HepG2 (cell line): ENCODE results near the gene RBSN. TPM values are rescaled to one million over a fixed set of nuclear protein-coding genes. Genes with fewer than 3 reads are reported as not detected.

Experiments
- ATAC-seq: fragments of 200-7000 bp; cut with Tn5 transposase; 3 replicates; pipeline ENCODE4 v1.9.1; 2020; ENCODE audit warnings: mild to moderate bottlenecking, moderate library complexity
- BruUV-seq: library from RNA; stranded (reverse); fragments of 400-500 nt; replicated peaks from 2 replicates; lab custom pipeline; 2021; lab: Mats Ljungman, UMichigan
- CTCF ChIA-PET: fragments of 300-600 bp; formaldehyde crosslinking; extraction: SDS; loops from one replicate; lab custom pipeline; 2021; ENCODE audit warnings: low total read pairs, inconsistent platforms, low intra/inter-chr PET ratio; lab: Yijun Ruan, JAX
- POLR2A ChIA-PET: fragments of 350-600 bp; sonication (Branson Sonifier 250); formaldehyde crosslinking; loops from one replicate; lab custom pipeline; 2020; ENCODE audit warnings: antibody characterized with exemption, inconsistent platforms; lab: Yijun Ruan, JAX
- DNase-seq: peaks from one replicate; pipeline ENCODE4 v3.0.0-alpha.2; 2015; ENCODE audit warnings: low spot score
- FAIRE-seq: peaks from 3 replicates; lab custom pipeline; 2011; peaks lifted over from hg19 to GRCh38; lab: Jason Lieb, UNC
- H2AFZ ChIP-seq: one replicate; pipeline ENCODE4 v1.6.1; 2011; ENCODE audit warnings: low read length, inconsistent platforms
- H3K27ac ChIP-seq: fragments of 300-600 bp; 3 replicates; pipeline ENCODE4 v1.8.0; 2011; ENCODE audit warnings: mixed run types, mild to moderate bottlenecking, mixed read lengths, low read length, inconsistent platforms; ENCODE audit not compliant: insufficient read depth; ENCODE audit errors: extremely low read length
- H3K27me3 ChIP-seq, 2 experiments: fragments of 200-600 bp in 1 of 2; 2 replicates in 1 of 2; 3 replicates in 1 of 2; pipeline versions ENCODE4 v1.6.0 to v1.8.0; 2011; ENCODE audit warnings: low read length in 2 of 2, mild to moderate bottlenecking in 2 of 2, moderate library complexity in 2 of 2, inconsistent platforms in 1 of 2; ENCODE audit not compliant: insufficient read depth in 2 of 2, control insufficient read depth in 1 of 2
- H3K36me3 ChIP-seq, 2 experiments: fragments of 200-600 bp in 1 of 2; replicated peaks in 1 of 2; 2 replicates in 1 of 2; 3 replicates in 1 of 2; pipeline versions ENCODE4 v1.5.1 to v1.8.0; 2011; ENCODE audit warnings: low read length in 2 of 2, inconsistent platforms in 1 of 2; ENCODE audit not compliant: insufficient read depth in 2 of 2, control insufficient read depth in 1 of 2
- H3K4me1 ChIP-seq: 2 replicates; pipeline ENCODE4 v1.5.1; 2012; ENCODE audit warnings: low read length, inconsistent platforms; ENCODE audit not compliant: insufficient read depth
- H3K4me2 ChIP-seq: 2 replicates; pipeline ENCODE4 v1.6.0; 2011; ENCODE audit warnings: low read depth, low read length, inconsistent platforms
- H3K4me3 ChIP-seq, 3 experiments: fragments of 200-600 bp in 1 of 3; sonication (generic), shearing (Covaris generic) in 1 of 3; replicated peaks in 1 of 3; 2 replicates each; pipeline ENCODE4 v1.5.1; 2011 to 2016; ENCODE audit warnings: low read length in 3 of 3, inconsistent platforms in 2 of 3, low read depth in 2 of 3, mild to moderate bottlenecking in 2 of 3, control low read depth in 1 of 3, mixed read lengths in 1 of 3; ENCODE audit not compliant: insufficient read depth in 1 of 3
- H3K79me2 ChIP-seq: one replicate; pipeline ENCODE4 v1.6.1; 2011; ENCODE audit warnings: low read length, inconsistent platforms; ENCODE audit not compliant: insufficient read depth
- H3K9ac ChIP-seq: 2 replicates; pipeline ENCODE4 v1.6.0; 2011; ENCODE audit warnings: mild to moderate bottlenecking, low read depth, low read length, inconsistent platforms; ENCODE audit not compliant: insufficient read depth
- H3K9me3 ChIP-seq: 2 replicates; pipeline ENCODE4 v1.5.1; 2012; ENCODE audit warnings: mild to moderate bottlenecking, low read length
- H4K20me1 ChIP-seq: 2 replicates; pipeline ENCODE4 v1.6.0; 2011; ENCODE audit warnings: inconsistent platforms, mild to moderate bottlenecking, low read length, moderate library complexity; ENCODE audit not compliant: insufficient read depth
- ATRX ChIP-seq: sonication (generic); formaldehyde crosslinking; IDR thresholded peaks from 2 replicates; pipeline ENCODE4 v1.4.0; 2020; ENCODE audit warnings: missing genetic modification reagents, borderline replicate concordance
- CBX2 ChIP-seq, 2 experiments: fragments of 200-600 bp in 1 of 2; sonication (generic); formaldehyde crosslinking in 1 of 2; IDR thresholded peaks; 2 replicates each; pipeline versions ENCODE4 v1.7.0 to v1.8.1; 2018 to 2022; ENCODE audit warnings: low read depth in 2 of 2, low read length in 1 of 2, mild to moderate bottlenecking in 1 of 2, missing genetic modification reagents in 1 of 2
- CENPX ChIP-seq: sonication (generic); formaldehyde crosslinking; IDR thresholded peaks from 2 replicates; pipeline ENCODE4 v1.9.0; 2021; ENCODE audit warnings: mild to moderate bottlenecking, missing genetic modification reagents, moderate library complexity
- FIP1L1 ChIP-seq: fragments of 200-400 bp; formaldehyde crosslinking; IDR thresholded peaks from 2 replicates; pipeline ENCODE4 v1.6.1; 2018; ENCODE audit warnings: low read depth, mild to moderate bottlenecking, low read length, moderate library complexity, borderline replicate concordance; ENCODE audit not compliant: insufficient read depth
- FOXP1 ChIP-seq, 2 experiments: fragments of 450-650 bp in 1 of 2; IDR thresholded peaks; 2 replicates each; pipeline ENCODE4 v1.6.1; 2017 to 2018; ENCODE audit warnings: antibody characterized with exemption in 1 of 2
- GABPA ChIP-seq, 2 experiments: IDR thresholded peaks; 2 replicates each; pipeline ENCODE4 v1.6.1; 2011 to 2016; ENCODE audit warnings: low read depth in 2 of 2, low read length in 1 of 2, missing biosample characterization in 1 of 2, missing genetic modification characterization in 1 of 2
- IRX3 ChIP-seq: sonication (generic); formaldehyde crosslinking; IDR thresholded peaks from 2 replicates; pipeline ENCODE4 v1.8.1; 2023; ENCODE audit warnings: mild to moderate bottlenecking, low read depth, missing genetic modification reagents, borderline replicate concordance
- LCORL ChIP-seq, 2 experiments: fragments of 450-650 bp in 1 of 2; sonication (generic) in 1 of 2; formaldehyde crosslinking in 1 of 2; IDR thresholded peaks; 2 replicates each; pipeline versions ENCODE4 v1.5.0 to v1.6.1; 2017 to 2020; ENCODE audit warnings: antibody characterized with exemption in 1 of 2, missing genetic modification reagents in 1 of 2
- PCBP2 ChIP-seq: fragments of 200-400 bp; formaldehyde crosslinking; optimal IDR thresholded peaks from 2 replicates; pipeline ENCODE3; 2018; ENCODE audit warnings: low read length, low read depth; ENCODE audit not compliant: poor library complexity, severe bottlenecking
- PHF5A ChIP-seq: IDR thresholded peaks from one replicate; pipeline ENCODE4 v1.6.1; 2018; ENCODE audit warnings: low read depth, missing genetic modification reagents; ENCODE audit not compliant: unreplicated experiment
- TEF ChIP-seq: sonication (generic); formaldehyde crosslinking; IDR thresholded peaks from 2 replicates; pipeline ENCODE4 v1.5.0; 2020; ENCODE audit warnings: missing genetic modification reagents
- ZNF781 ChIP-seq: sonication (generic); formaldehyde crosslinking; IDR thresholded peaks from 2 replicates; pipeline ENCODE4 v1.5.1; 2020; ENCODE audit warnings: borderline replicate concordance, mild to moderate bottlenecking, missing genetic modification reagents; ENCODE audit errors: not compliant biosample characterization
- WGBS: methylation state at CpG from one replicate; pipeline ENCODE4 v1.1.6; 2017; ENCODE audit warnings: low lambda C conversion rate; 5-methylcytosine and 5-hydroxymethylcytosine counted together
- in situ Hi-C: cut with HindIII; loops from 2 replicates; pipeline ENCODE4 v1.10.0; 2017; ENCODE audit warnings: low pct_unique_long_range_greater_than_20kb; ENCODE audit not compliant: extremely low pct_ligation_motif_present
- intact Hi-C: fragments of 100-400 bp; cut with micrococcal nuclease; formaldehyde crosslinking; loops from one replicate; pipeline ENCODE4 v1.10.0; 2022; ENCODE audit not compliant: unreplicated experiment
- polyA plus RNA-seq, 8 experiments: library from polyadenylated mRNA; depleted of rRNA in 3 of 8; stranded (reverse) in 7 of 8; unstranded in 1 of 8; fragments of >200 nt; fragmentation: Illumina TruSeq in 4 of 8; extraction: Trizol in 4 of 8; gene quantifications; 2 replicates each; pipeline versions ENCODE4 v1.2.1 to v1.2.3, GENCODE V29; 2011 to 2016; ENCODE audit warnings: low read depth in 4 of 8, missing spikeins in 1 of 8, mixed read lengths in 1 of 8; ENCODE audit not compliant: insufficient read depth in 1 of 8
- total RNA-seq, 5 experiments: library from RNA; depleted of rRNA; stranded (reverse); fragments of >200 nt; fragmentation: Illumina TruSeq; extraction: Trizol; gene quantifications; 2 replicates each; pipeline ENCODE4 v1.2.3, GENCODE V29; 2016; ENCODE audit warnings: low read depth in 1 of 5
- TF ChIP-seq, protein P1 (sequence below): sonication (generic); formaldehyde crosslinking; IDR thresholded peaks from 2 replicates; pipeline ENCODE4 v1.4.0; 2020; ENCODE audit warnings: mild to moderate bottlenecking, low read depth, missing genetic modification reagents

Gene RBSN
- total and polyA plus RNA-seq, 2 of the 13 experiments (the other 11 are each of a cell fraction or from before 2014, with no cell fraction given), result 7.9 to 11.8 TPM

DNA sequence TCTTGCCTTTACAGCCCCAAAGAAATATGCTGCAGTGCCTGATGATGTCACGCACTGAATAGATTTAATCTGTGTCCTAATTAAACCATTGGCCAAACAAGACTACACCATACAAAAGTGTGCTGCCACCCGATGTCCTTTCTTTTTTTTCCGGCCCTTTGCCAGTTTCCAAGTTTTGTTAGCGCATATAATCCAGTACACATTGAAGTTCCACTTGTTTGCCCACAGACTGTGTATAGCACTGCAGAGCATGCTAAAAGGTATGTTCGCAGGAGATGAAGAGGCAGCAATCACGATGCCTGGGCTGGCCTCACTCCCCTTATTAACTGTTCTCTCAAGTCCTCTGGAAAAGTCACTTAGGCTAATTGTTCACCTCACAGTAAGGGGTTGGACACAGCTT is 60.6 kb downstream of the RBSN start:
- WGBS, result 96% methylated on average over 6 of the region's 6 CpGs
- Histone ChIP-seq H3K9me3 (no peaks in the 10 kb centered on the region), H3K27ac (no peak overlapping the region), H2AFZ (no peak overlapping the region), H3K79me2 (no peaks in the 10 kb centered on the region), H3K4me3 (no peak overlapping the region), H3K9ac (no peak overlapping the region), H3K36me3 (peaks cover 14 to 70% of the 10 kb centered on the region in 2 experiments), H3K4me1 (no peaks in the 10 kb centered on the region), H3K4me2 (no peak overlapping the region), H3K27me3 (no peaks in the 10 kb centered on the region), H4K20me1 (no peaks in the 10 kb centered on the region)
- no peak for FAIRE-seq
- intact Hi-C loops, result no loop called here
- no peak for DNase-seq
- TF ChIP-seq ATRX, result no peak
- TF ChIP-seq CENPX (CRISPR knock-in tag), result no peak
- no peak for TF ChIP-seq FIP1L1
- no peak for TF ChIP-seq FOXP1 (IDR thresholded peaks at IDR 0.05)
- no peak for TF ChIP-seq FOXP1 (CRISPR knock-in tag; IDR thresholded peaks at IDR 0.05)
- no peak for TF ChIP-seq LCORL (IDR thresholded peaks at IDR 0.05)
- no peak for TF ChIP-seq LCORL (CRISPR knock-in tag; IDR thresholded peaks at IDR 0.05)
- TF ChIP-seq CBX2 (IDR thresholded peaks at IDR 0.05; ENCODE audit: low read depth, low read length), result no peak
- TF ChIP-seq CBX2 (CRISPR knock-in tag; IDR thresholded peaks at IDR 0.05; ENCODE audit: low read depth), result no peak
- no peak for TF ChIP-seq IRX3 (CRISPR knock-in tag)
- TF ChIP-seq PHF5A (CRISPR knock-in tag), result no peak
- no peak for TF ChIP-seq PCBP2
- no peak for TF ChIP-seq ZNF781 (CRISPR knock-in tag)
- no peak for TF ChIP-seq GABPA (IDR thresholded peaks at IDR 0.05; ENCODE audit: low read depth, low read length)
- TF ChIP-seq GABPA (CRISPR knock-in tag; IDR thresholded peaks at IDR 0.05; ENCODE audit: low read depth), result no peak
- TF ChIP-seq TEF (CRISPR knock-in tag), result no peak
- TF ChIP-seq, protein P1, sequence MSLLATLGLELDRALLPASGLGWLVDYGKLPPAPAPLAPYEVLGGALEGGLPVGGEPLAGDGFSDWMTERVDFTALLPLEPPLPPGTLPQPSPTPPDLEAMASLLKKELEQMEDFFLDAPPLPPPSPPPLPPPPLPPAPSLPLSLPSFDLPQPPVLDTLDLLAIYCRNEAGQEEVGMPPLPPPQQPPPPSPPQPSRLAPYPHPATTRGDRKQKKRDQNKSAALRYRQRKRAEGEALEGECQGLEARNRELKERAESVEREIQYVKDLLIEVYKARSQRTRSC (CRISPR knock-in tag), result no peak
- ChIA-PET POLR2A (no interaction called here), CTCF (no interaction called here)
- ATAC-seq, result no peak
- in situ Hi-C loops, result no loop called here
- BruUV-seq, result no TSS peak
